ENCODE results near the gene ORMDL3. TPM values are rescaled to one million over a fixed set of nuclear protein-coding genes. Genes with fewer than 3 reads are reported as not detected.
A peak's percentile ranks its signal among the peaks of the same experiment; 100 is the strongest.

The ORMDL3 gene
- total RNA-seq, 6 experiments from 2014 or later = 105 to 174 (median 128) TPM

GRCh38 chr17:39915559-39915958 lies 11.8 kb downstream of the ORMDL3 start:
- DNase-seq = no peak

DNA sequence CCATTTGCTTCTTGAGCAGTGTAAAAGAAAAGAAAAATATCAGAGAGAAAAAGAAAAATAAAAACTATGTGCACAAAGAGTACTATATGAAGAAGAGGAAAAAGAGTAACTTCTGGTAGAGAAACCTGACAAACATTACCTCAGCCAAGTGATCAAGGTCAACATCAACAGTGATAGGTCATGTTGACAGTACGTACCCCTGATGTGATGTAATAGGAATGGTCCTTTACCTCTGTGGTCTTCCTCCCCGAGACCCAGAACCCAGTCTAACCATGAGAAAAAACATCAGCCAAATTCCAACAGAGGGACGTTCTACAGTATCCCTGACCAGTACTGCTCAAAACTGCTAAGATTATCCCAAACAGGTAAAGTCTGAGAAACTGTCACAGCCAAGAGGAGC lies 13.4 kb downstream of the ORMDL3 start:
- DNase-seq = no peak
- 19% methylated on average over 2 of the region's 3 CpGs for WGBS (ENCODE audit: insufficient coverage, low coverage, low lambda C conversion rate, missing lambda C conversion rate)
- intact Hi-C loops (cut with DNase I) = no loop called here

More at GRCh38 chr17:39915559-39915958, 11.8 kb downstream of the ORMDL3 start:
- ATAC-seq = no peak
- Histone ChIP-seq H3K4me3 (no peak overlapping the region), H3K27me3 (no peaks in the 10 kb centered on the region), H3K27ac (peak overlapping the region in 2 of 3 donors; percentile 4 to 60), H3K9me3 (no peaks in the 10 kb centered on the region), H3K4me1 (peaks cover 0 to 49% (median 12%) of the 10 kb centered on the region in 4 donors), H3K36me3 (peaks cover 0 to 8% (median under 1%) of the 10 kb centered on the region in 4 donors)
- 73% methylated on average over 4 of the region's 4 CpGs for WGBS (ENCODE audit: insufficient coverage, low coverage, low lambda C conversion rate, missing lambda C conversion rate)
- intact Hi-C loops (cut with DNase I) = no loop called here
- TF ChIP-seq POLR2A (IDR thresholded peaks at IDR 0.05) = no peak
- TF ChIP-seq, protein P1, sequence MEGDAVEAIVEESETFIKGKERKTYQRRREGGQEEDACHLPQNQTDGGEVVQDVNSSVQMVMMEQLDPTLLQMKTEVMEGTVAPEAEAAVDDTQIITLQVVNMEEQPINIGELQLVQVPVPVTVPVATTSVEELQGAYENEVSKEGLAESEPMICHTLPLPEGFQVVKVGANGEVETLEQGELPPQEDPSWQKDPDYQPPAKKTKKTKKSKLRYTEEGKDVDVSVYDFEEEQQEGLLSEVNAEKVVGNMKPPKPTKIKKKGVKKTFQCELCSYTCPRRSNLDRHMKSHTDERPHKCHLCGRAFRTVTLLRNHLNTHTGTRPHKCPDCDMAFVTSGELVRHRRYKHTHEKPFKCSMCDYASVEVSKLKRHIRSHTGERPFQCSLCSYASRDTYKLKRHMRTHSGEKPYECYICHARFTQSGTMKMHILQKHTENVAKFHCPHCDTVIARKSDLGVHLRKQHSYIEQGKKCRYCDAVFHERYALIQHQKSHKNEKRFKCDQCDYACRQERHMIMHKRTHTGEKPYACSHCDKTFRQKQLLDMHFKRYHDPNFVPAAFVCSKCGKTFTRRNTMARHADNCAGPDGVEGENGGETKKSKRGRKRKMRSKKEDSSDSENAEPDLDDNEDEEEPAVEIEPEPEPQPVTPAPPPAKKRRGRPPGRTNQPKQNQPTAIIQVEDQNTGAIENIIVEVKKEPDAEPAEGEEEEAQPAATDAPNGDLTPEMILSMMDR (IDR thresholded peaks at IDR 0.05) = no peak

DNA sequence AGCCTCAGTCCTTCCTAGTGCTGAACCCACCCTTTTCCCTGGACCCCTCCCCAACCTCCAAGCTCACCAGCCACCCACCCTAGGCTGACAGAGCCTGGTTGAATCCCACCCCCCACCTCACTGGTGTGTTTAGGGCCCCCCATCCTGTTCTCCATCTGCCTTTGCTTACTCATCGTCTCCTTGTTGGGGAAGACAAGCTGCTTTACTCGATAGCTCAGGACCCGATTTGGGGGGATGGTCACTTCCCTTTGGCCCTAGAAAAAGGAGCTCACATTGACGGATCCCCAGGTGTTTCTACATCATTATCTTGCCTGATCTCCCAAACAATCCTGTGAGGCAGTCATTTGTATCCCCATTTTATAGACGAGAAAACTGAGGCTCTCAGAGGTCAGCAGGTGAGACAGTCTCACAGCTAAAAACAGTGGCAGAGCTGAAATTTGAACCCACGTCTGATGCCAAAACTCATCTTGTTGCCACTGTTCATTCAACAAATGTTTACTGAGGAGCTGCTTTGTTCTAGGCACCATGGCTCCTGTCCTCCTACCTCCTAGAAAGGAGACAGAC lies 18.5 kb downstream of the ORMDL3 start:
- H3K4me1 ChIP-seq = peaks cover 0 to 20% (median 6%) of the 10 kb centered on the region in 4 donors
- H3K36me3 ChIP-seq = peaks cover 0 to 31% (median 9%) of the 10 kb centered on the region in 4 donors
- ATAC-seq = no peak
- intact Hi-C loops (cut with DNase I) = no loop called here
- H3K27ac ChIP-seq = no peak overlapping the region
- H3K4me3 ChIP-seq = no peak overlapping the region
- DNase-seq = no peak
- WGBS (ENCODE audit: insufficient coverage, low coverage, low lambda C conversion rate, missing lambda C conversion rate) = 79% methylated on average over 3 of the region's 6 CpGs
- TF ChIP-seq POLR2A (IDR thresholded peaks at IDR 0.05) = no peak
- TF ChIP-seq, protein P1 (IDR thresholded peaks at IDR 0.05) = no peak
- H3K27me3 ChIP-seq = no peaks in the 10 kb centered on the region
- H3K9me3 ChIP-seq = no peaks in the 10 kb centered on the region

More for the DNA sequence above, 13.4 kb downstream of the ORMDL3 start:
- no peaks in the 10 kb centered on the region for H3K27me3 ChIP-seq
- ATAC-seq = peak; percentile 64 to 69 (median 66)
- H3K36me3 ChIP-seq = peaks cover 0 to 21% (median 7%) of the 10 kb centered on the region in 4 donors
- TF ChIP-seq, protein P1 (IDR thresholded peaks at IDR 0.05) = no peak
- no peak for TF ChIP-seq POLR2A (IDR thresholded peaks at IDR 0.05)
- peaks cover 0 to 42% (median 12%) of the 10 kb centered on the region in 4 donors for H3K4me1 ChIP-seq
- no peak overlapping the region for H3K4me3 ChIP-seq
- H3K27ac ChIP-seq = peak overlapping the region; percentile 40 to 74 (median 64)
- H3K9me3 ChIP-seq = no peaks in the 10 kb centered on the region

- ATAC-seq = peak in 2 of 4 donors; percentile 50 to 57
- no peak overlapping the region for H3K4me3 ChIP-seq
- H3K4me1 ChIP-seq = peaks cover 0 to 11% (median 3%) of the 10 kb centered on the region in 4 donors
- intact Hi-C loops (cut with DNase I) = no loop called here
- no peaks in the 10 kb centered on the region for H3K27me3 ChIP-seq
- WGBS (ENCODE audit: insufficient coverage, low coverage, low lambda C conversion rate, missing lambda C conversion rate) = 67% methylated on average over 1 of the region's 3 CpGs
- no peak for TF ChIP-seq POLR2A (IDR thresholded peaks at IDR 0.05)
- TF ChIP-seq, protein P1 (IDR thresholded peaks at IDR 0.05) = no peak
- no peak for DNase-seq
- peaks cover 0 to 27% (median 7%) of the 10 kb centered on the region in 4 donors for H3K36me3 ChIP-seq
- peak overlapping the region in 1 of 3 donors; percentile 6 for H3K27ac ChIP-seq
- no peaks in the 10 kb centered on the region for H3K9me3 ChIP-seq
Observed at GRCh38 chr17:39904990-39905288, 22.5 kb downstream of the ORMDL3 start.
